NB4 (cell line): ENCODE results near the gene RUNX3.

ENCODE experiments used
- DNase-seq: peaks from one replicate; pipeline ENCODE4 v3.0.0; 2010; ENCODE audit warnings: low read depth
- H3K4me3 ChIP-seq: one replicate; pipeline ENCODE4 v1.5.1; 2011; ENCODE audit warnings: mild to moderate bottlenecking, low read depth, low read length, moderate library complexity
- CTCF ChIP-seq: IDR thresholded peaks from one replicate; pipeline ENCODE4 v1.5.1; 2012; ENCODE audit warnings: low read depth, low read length
- MAX ChIP-seq: IDR thresholded peaks from 2 replicates; pipeline ENCODE4 v1.6.1; 2011; ENCODE audit warnings: low read depth, low read length
- MYC ChIP-seq: IDR thresholded peaks from 2 replicates; pipeline ENCODE4 v1.6.1; 2011; ENCODE audit warnings: low read depth, low read length
- POLR2A ChIP-seq: IDR thresholded peaks from 2 replicates; pipeline ENCODE4 v1.6.1; 2011; ENCODE audit warnings: mild to moderate bottlenecking; ENCODE audit not compliant: insufficient read length; ENCODE audit errors: extremely low read depth

Gene RUNX3

GRCh38 chr1:24903560-24903954 lies 26.5 kb downstream of the RUNX3 start:
- no peak for DNase-seq
- no peak overlapping the region for H3K4me3 ChIP-seq
- TF ChIP-seq CTCF (no peak), MAX (no peak), POLR2A (no peak), MYC (no peak)

- DNase-seq: no peak
- no peak overlapping the region for H3K4me3 ChIP-seq
- TF ChIP-seq MYC (no peak), MAX (no peak), CTCF (no peak), POLR2A (no peak)
These were observed 27.0 kb downstream of the RUNX3 start for GRCh38 chr1:24903011-24903461.

- TF ChIP-seq MYC (no peak), MAX (no peak), CTCF (no peak), POLR2A (no peak)
- H3K4me3 ChIP-seq: no peak overlapping the region
- no peak for DNase-seq
These were observed 27.6 kb downstream of the RUNX3 start for GRCh38 chr1:24902471-24902891.

GRCh38 chr1:24901791-24902470 lies 28.1 kb downstream of the RUNX3 start:
- DNase-seq: no peak
- TF ChIP-seq CTCF: no peak
- TF ChIP-seq MYC: no peak
- TF ChIP-seq POLR2A: no peak
- TF ChIP-seq MAX: no peak
- H3K4me3 ChIP-seq: no peak overlapping the region

GRCh38 chr1:24900985-24901781 lies 28.9 kb downstream of the RUNX3 start:
- H3K4me3 ChIP-seq: no peak overlapping the region
- no peak for DNase-seq
- TF ChIP-seq MYC (no peak), CTCF (no peak), MAX (no peak), POLR2A (peak; percentile 13)
